CD4-positive, alpha-beta T cell treated with Interferon gamma for 1 hour (primary cell): ENCODE measurements around the gene RPS6KL1.
"Not testable (repeated sequence)": the region's sequence is repeated elsewhere in the genome, so short reads cannot be mapped to it uniquely, and the experiment has no call there.

Experiments
- DNase-seq: peaks from one replicate; pipeline ENCODE4 v3.0.0-alpha.2; 2020

Gene RPS6KL1

DNA sequence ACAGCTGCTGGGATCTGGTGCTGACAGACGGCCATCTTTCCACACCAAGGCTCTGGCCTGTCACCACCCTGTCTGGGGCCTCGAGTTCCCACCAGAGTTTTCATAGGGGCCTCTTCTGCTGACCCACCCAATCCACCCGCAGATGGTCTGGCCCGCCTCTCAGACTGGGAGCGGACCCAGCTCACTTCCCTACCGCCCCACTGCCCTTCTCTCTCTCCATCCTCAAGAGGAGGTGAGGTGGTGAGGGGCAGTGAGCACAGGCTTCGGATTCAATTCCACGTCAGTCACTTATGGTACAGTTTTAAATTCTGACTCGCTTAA lies 12.3 kb upstream of the RPS6KL1 start:
- DNase-seq: no peak

DNA sequence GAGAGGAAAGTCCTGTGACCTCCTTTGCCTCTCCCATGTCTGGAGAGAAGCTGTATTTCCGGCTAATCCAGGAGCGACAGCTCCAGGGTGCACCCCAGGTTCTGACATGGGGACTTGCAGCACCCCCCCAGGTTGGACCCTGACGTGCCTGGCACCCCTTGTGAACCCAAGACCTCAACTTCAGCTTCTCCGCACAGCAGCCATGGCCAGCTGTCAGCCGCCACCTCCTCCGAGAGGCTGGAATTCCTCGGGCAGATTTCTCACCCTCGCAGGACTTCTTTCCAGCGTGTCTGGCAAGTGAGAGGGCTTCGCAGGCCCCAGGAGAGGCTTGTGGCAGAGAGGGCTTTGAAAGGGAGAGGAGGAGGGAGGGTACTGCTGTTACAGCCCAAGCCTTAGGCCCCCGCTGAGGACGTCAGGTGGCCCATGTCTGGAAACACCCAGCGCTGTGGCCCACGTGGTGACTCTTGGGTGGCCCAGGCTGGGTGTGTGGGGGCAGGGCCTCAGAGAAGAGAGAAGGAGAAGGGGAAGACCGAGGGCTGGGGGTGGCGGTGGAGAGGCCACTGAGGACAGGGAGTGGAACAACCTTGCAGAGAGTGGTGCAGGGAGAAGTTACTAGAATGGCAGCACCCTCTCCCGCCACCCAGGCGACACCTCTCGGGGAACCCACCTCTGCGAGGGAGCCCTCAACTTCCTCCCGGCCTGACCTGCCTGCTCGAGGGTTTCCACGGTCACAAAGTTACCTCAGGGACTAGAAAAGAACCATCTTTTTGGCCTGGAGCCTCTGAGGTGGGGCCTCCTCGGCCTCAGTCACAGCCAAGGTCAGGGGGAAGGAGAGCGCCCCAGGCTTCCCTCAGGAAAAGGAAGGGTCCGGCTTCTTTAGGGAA lies 11.7 kb upstream of the RPS6KL1 start:
- no peak for DNase-seq

DNA sequence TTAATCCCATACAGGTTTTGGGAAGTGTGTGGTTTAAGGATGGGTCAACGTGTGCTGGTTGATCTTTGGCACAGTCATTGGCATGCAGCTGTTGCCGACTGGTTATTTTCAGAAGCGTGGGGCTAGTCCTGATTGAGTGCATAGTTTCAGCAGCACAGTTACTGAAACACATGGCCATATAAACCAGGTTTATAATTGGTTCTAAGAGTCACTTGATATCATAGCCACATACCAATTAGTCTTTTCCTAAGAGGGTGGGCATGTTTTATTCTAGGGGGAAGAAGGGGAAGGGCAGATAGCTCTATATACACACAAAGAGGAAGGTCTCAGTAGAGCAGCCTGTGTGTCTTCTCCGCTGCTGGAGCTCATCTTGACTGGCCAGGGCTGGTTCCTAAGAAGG lies 11.0 kb upstream of the RPS6KL1 start:
- no peak for DNase-seq

DNA sequence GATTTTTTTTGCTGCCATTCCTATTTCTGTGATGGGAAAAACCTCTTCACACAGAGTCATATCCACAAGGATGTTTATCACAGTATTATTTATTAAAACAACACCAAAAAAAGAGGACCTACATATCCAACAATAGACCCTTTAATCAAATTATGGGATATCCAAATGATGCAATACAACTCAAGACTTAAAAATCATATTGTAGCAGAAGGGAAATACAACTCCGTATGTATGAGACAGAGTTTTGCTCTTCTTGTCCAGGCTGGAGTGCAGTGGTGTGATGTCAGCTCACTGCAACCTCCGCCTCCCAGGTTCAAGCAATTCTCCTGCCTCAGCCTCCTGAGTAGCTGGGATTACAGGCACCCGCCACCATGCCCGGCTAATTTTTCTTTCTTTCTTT lies 9.9 kb upstream of the RPS6KL1 start:
- not testable (repeated sequence) for DNase-seq

DNA sequence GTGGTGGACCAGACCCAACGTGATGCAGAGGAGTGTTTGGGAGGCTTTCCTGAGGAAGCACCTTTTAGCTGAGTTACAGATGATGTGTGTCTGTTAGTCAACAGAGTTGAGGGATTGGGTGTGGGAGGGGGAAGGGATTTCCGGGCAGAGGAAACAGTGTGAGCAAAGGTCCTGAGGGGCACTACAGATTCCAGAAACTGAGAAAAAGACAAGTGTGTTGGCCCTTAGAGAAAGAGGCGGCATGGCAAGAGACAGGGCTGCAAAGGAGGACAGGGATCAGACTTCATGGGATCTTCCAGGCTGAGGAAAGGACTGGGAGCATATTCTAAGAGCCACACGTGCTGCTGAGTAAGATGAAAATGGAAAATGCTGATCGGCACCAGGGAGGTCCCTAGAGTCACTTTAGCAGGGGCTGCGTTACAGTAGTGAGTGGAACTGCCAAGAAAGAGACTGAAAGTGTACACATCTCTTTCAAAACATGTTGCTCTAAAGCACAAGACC lies 9.4 kb upstream of the RPS6KL1 start:
- DNase-seq: no peak

DNA sequence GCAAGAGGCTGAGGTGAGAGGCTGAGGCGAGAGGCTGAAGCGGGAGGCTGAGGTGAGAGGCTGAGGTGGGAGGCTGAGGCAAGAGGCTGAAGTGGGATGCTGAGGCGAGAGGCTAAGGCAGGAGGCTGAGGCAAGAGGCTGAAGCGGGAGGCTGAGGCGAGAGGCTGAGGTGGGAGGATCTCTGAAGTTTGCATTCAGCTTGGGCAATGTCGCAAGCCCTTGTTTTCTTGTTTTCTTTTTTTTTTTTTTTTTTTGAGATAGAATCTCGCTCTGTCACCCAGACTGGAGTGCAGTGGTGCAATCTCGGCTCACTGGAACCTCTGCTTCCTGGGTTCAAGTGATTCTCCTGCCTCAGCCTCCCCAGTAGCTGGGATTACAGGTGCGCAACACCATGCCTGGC lies 8.7 kb upstream of the RPS6KL1 start:
- not testable (repeated sequence) for DNase-seq

DNA sequence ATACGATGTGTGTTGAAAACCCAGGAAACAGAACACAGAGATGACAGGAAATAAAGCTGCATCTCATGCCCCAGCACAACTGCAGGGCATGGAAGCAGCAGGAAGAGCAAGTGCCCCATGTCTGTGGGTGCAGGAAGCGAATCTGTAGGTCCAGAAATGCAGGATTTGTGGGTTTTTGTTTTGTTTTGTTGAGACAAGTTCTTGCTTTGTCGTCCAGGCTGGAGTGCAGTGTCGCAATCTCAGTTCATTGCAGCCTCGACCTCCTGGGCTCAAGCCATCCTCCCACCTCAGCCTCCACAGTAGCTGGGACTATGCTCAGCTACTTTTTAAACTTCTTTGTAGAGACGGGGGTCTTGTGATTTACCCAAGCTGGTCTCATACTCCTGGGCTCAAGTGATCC lies 6.2 kb upstream of the RPS6KL1 start:
- DNase-seq: no peak

DNA sequence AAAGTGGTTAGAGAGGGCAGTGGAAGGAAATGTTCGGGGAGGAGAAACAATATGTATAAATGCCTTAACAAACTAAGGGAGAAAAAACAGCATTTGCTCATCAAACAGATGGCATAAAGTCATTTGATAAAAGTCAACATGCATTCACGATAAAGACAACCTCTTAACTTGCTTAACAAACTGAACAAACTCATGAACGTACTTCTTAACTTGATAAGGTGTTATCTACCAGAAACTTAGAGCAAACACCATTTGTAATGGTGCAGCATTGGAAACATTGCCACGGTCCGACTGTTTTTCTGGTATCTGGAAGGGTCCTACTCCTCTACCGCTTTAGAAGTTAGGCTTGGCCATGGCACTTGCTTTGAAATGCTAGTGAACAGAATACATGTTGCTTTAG lies 4.2 kb upstream of the RPS6KL1 start:
- no peak for DNase-seq

DNA sequence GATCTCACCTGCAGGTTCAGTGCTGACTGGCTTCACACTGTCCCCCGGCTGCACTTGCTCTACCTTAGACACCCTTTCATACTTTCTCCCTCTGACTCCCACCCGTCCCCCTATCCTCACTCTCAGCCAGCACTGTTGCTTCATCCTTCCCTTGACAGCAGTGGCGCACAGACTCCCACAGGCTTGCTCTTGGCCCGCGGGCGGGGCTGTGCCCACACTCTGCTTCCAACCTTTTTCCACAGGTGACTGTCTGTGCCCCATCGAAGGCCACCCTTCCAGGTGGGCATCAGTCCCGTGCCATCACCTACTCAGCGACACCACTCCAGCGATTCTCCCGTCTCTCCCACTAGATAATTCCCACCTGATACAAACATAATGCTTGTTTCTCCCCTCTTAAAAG lies 1.0 kb upstream of the RPS6KL1 start:
- DNase-seq: no peak

DNA sequence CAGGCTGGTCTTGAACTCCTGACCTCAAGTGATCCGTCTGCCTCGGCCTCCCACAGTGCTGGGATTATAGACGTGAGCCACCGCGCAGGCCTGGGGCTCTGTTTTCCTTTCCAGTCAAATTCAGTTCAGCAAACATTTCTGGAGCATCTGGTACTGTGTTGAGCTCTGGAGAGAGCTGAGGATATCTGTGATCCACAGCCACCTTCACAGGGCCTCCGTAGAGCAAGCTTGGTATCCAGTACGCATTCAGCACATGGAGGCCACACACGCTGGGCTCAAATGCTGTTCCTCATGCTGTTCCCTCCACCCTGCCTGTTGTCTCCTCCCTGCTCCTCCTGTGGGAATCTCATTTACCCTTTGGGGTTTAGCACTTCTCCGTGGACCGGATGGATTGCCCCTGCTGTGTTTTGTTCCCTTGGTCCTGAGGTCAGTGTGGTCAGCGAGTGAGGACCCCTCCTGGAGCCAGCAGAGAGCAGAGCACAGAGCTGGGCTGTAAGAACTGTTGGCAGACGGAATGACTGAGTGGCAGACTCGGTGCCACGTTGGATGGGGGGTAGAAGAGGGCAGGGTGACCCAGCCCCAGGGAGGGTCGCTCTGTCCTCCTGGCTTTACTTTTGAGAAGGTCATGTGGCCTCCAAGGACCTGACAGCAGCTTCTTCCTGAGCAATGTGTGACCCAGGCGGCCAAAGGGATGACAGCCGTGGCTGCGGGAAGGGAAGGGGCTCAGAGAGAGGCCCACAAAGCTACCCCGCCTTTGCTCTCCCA lies 891 bp downstream of the RPS6KL1 start:
- no peak for DNase-seq

DNA sequence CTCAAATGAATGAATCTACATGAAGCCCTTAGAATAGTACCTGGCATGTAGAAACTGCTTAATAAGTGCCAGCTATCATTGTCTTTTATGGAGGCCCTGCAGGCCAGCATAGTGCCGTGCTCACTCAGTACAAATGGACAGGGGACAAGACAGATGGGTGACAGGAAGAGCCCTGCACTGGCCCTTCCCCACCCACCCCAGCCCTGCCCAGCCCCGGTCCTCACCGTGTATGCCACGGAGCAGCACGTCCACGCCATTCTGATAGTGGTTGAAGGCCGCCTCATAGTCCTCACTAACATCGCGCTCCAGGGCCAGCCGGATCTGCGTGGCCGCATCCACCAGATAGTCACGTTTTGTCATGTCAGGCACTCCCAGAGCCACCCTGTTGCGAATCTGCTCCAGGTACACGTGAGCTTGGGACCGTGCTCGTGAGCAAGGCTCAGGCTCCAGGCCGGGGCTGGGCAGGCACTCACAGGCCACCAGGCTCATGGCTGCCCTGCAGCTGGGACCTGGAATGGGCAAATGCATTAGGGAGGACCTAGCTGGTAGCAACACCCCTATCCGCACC lies 1.9 kb downstream of the RPS6KL1 start:
- DNase-seq: no peak

DNA sequence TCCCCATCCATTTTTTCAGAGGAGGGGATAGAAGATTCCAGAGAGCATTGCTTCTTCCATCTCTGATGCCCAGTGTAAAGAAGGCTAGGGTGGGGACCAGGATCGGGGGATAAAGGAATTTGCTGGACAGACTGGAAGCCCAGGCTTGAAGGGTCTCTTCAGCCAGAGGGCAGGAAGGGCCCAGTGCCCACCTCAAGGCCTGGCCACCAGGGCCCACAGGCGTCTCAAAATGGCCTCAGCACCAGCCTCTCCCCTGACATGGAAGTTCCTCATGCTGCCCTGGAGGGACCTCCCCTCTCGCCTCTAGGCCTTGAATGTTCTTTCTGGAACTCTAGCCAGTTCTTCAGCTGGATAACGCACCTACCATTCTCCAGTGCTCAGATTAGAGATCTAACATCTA lies 2.8 kb downstream of the RPS6KL1 start:
- no peak for DNase-seq

DNA sequence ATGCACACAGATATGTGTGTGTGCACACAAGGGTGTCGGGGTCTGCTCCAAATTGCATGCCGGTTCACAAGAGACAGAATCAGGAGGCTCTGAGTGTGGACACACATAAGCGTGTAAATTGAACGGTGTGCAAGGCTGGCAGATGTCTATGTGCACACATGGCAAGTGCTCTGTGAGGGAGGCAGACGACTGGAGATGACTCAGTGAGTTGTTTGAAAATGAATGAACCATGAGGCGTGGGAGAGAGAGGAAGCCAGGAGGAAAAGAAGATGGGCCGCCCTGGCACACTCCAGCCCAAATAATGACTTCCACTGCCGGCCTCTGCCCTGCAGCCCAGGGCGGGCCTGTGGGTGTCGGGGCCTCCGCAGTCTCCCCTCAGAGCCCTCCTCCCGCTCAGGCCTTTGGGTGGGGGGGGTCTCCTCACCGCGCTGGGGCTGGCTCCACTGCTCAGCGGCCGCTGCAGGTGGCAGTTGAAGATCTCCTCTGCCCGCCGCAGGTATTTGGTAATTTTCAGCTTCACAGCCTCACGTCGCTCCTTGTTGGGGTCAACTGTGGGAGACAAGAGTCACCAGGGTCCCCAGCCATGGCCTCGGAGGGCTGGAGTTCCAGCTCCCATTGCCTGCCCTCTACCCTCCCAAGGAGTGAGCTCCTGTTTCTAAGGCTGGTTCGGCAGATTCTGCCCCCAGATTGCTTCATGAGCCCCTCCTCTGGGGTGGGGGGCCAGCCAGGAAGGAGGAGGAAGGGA lies 3.5 kb downstream of the RPS6KL1 start:
- DNase-seq: no peak

DNA sequence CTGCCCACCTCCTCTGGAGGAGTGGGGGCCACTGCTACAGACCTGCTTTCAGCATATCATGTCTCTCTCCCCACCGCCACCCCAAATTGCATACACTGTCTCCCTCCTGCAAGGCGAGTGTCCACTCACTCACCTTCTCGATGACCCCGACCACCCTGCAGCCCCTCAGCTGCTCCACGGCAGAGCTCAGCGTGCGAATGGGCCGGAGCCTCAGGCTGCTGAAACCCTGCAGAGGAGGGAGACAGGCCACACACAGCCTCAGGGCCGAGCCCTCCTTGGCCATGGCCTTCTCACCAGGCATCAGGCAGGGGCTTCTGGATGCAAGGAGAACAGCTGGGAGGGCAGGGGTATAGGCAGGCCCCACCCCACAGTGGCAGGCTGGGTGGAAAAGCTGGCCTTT lies 4.7 kb downstream of the RPS6KL1 start:
- no peak for DNase-seq

DNA sequence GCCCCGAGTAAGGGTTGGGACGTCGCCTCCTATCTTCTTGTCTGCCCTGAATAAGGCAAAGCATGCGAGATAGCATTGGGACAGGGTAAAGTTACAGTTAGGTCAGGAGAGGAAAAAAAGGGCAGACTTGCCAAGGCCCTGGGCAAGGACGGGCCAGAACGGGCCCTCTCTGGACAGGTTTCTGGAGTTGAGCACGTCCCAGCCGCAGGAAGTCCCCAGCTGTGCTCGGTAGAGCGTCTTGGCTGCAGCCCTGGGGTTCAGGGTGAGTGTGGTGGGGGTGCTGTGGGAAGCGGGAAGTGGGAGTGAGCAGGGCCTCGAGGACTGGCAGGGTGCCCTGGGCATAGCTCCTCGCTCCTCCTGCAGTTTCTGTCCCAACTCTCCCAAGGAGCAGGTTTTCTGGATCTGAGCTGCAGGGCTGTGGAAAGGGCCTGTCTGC lies 5.4 kb downstream of the RPS6KL1 start:
- no peak for DNase-seq

DNA sequence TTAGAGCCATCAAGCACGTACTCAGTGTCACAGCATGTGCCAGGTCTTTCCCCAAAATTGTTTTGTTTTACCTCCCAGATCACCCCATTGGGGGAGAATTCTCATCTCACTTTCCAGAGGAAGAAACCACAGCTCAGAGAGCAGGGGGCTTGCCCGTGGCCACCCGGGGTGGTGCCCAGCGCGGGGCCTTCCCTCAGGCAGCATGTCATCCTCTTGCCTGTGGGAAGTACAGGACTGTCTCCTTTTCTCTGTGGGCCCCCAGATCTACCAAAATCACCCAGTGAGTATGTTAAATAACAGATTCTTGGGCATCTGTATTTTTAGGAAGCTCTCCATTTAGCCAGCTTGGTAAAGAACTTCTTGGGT lies 5.9 kb downstream of the RPS6KL1 start:
- DNase-seq: no peak

DNA sequence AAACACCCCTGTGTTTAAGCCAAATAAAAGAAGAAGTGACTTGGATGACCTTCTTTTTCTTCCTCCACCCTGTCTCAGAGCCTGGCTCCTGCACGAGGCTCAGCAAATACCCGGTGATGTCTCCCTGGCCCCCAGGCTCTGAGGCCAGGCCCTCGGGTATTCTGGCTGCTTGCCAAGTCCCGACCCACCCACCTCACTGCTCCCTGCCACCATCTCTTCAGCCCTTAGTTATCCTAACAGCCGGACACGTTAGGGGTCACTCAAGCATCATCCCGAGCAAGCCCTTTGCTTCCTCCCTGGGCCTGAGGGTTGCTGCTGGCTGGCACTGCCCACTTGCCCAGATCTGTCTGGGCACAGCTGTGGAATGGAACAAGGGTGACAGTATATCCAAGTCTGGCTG lies 7.2 kb downstream of the RPS6KL1 start:
- no peak for DNase-seq

DNA sequence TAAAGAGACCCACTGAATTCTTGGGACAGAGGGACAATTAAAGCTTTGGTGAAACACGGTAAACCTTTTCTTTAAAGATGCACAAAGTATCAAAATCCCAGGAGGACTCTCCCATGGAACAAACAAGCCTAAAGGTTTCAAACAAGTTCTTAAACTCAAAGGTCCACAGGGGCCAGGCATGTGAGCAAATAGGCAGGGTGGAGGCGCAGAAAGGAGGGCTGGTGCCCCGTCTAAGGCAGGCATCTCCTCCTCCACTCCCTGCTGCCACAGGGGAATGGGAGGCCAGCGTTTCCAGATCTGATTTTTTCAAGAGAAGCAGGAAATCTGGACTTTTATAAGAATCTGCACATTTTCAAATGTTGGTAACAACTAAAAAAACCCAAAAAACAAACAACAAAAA lies 7.6 kb downstream of the RPS6KL1 start:
- no peak for DNase-seq

DNA sequence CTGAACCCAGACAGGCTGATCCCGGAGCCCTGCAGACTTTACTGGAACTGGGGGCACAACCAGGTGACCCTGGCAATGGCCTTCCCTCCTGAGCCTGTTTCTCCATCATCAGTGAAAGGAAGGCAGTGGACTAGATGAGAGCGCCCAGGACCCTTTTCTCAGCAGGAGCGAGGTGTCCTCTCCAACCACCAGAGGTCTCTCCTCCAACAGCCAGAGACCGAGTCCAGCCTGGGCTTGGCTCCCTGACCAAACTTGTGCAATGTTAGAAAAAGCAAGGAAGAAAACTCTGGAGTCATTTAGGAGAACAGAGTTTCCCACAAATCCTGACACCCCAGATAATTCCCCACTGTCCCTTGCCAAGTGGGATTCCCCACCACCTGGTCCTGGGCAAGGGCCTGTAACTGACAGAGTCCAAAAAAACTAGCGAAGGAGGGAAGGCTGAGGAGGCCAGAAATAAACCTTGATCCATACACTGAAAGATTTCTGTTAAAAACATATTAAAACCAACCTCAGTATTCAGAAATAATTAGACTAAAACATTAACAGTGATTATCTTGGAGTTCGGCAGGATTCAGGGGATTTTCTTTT lies 9.0 kb downstream of the RPS6KL1 start:
- DNase-seq: no peak

DNA sequence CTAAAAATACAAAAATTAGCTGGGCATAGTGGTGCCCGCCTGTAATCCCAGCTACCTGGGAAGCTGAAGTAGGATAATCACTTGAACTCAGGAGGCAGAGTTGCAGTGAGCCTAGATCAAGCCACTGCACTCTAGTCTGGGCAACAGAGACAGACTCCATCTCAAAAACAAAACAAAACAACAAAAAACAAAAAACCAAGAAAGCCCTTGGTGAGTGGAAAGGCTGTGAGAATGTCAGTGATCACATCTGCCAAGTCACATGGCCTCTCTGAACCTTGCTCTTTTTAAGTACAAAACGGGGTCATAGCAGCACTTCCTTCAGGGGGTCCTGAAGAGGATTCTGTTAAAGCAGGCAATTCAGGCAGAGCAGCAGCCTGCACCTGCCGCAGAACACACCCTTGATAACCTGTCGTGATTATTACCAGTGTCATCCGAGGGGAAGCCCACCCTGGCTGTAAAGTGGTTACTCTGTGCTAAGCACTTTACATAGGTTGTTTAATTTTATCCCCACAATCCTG lies 9.6 kb downstream of the RPS6KL1 start:
- no peak for DNase-seq

DNA sequence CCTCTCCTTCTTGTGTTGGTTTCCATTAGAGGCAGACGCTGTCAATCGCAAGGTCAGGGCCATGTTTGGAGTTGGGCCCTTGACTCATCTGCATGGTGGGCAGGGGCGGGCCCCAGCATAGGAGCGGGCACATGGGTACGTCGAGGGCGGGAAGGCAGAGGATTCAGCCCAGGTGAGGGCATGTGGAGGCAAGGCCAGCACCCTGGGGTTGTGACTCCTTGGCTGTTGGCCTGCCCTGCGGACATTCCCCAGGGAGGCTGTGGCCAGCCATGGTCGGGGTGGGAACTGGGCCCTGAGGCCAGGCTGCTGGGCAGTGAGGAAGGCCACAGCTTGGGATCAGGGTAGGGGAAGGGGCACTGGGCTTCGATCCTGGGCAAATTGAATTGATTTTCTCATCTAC lies 10.3 kb downstream of the RPS6KL1 start:
- DNase-seq: no peak

DNA sequence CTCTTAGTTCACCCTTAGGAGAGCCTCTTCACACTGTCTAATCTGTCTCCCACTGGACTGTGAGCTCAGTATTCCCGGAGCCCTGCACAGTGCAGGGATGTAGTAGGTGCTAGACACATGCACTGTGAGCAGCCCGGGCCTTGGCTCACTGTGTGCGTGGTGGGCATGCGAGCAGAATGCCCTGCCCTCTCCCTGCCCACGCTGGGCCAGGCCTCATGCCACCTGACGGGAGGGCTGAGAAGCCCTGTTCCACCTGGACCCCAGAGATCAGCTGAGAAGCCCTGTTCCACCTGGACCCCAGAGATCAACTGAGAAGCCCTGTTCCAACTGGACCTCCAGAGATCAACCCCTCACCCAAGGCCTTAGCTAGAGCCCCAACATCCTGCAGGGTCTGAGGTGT lies 10.9 kb downstream of the RPS6KL1 start:
- DNase-seq: no peak

DNA sequence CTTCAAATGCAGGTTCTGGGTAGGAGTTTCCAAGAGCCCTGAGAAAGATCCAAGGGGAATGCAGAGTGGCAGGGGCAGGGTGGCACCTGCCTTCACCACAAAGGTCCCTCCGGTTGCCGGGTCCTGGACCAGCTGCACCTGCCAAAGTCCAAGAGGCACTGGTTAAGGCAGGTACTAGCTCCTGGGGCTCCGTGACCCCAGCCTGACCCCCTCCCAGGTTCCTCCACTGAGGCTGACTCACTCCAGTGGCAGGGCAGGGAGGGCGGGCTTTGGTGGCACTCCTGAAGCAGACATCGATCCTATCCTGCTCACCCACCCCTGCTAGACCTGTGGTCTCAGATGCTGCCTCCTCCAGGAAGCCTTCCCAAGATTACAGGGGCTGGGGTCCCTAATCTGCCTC lies 11.4 kb downstream of the RPS6KL1 start:
- no peak for DNase-seq
